HEK293T (cell line): ENCODE results near the gene RNF213.

Experiments
- CTCF ChIA-PET: fragments of 350-600 bp; formaldehyde crosslinking; extraction: SDS; loops from one replicate; lab custom pipeline; 2021; ENCODE audit warnings: antibody characterized with exemption, inconsistent platforms; lab: Yijun Ruan, JAX
- POLR2A ChIA-PET: fragments of 350-600 bp; formaldehyde crosslinking; extraction: SDS; loops from one replicate; lab custom pipeline; 2020; ENCODE audit warnings: antibody characterized with exemption, inconsistent platforms; lab: Yijun Ruan, JAX
- DNase-seq: peaks from one replicate; pipeline ENCODE4 v3.0.0; 2012; ENCODE audit warnings: mixed read lengths; ENCODE audit errors: extremely low spot score
- ARNT ChIP-seq: fragments of 450-650 bp; IDR thresholded peaks from 2 replicates; pipeline ENCODE4 v1.6.1; 2017; ENCODE audit warnings: mild to moderate bottlenecking
- BHLHE40 ChIP-seq: fragments of 450-650 bp; IDR thresholded peaks from 2 replicates; pipeline ENCODE4 v1.6.1; 2016; ENCODE audit warnings: mild to moderate bottlenecking, moderate library complexity, borderline replicate concordance
- CTBP1 ChIP-seq: fragments of 450-650 bp; IDR thresholded peaks from 2 replicates; pipeline ENCODE4 v1.6.1; 2016; ENCODE audit warnings: borderline replicate concordance
- ELF4 ChIP-seq: fragments of 450-650 bp; IDR thresholded peaks from 2 replicates; pipeline ENCODE4 v1.6.1; 2017; ENCODE audit warnings: antibody characterized with exemption
- FOXA1 ChIP-seq: fragments of 450-650 bp; IDR thresholded peaks from 2 replicates; pipeline ENCODE4 v1.6.1; 2016; ENCODE audit warnings: mild to moderate bottlenecking
- FOXK2 ChIP-seq: fragments of 450-650 bp; IDR thresholded peaks from 2 replicates; pipeline ENCODE4 v1.6.1; 2016; ENCODE audit warnings: mild to moderate bottlenecking
- FOXM1 ChIP-seq: fragments of 450-650 bp; IDR thresholded peaks from 2 replicates; pipeline ENCODE4 v1.6.1; 2017; ENCODE audit warnings: mild to moderate bottlenecking, borderline replicate concordance
- HDGF ChIP-seq: fragments of 450-650 bp; IDR thresholded peaks from 2 replicates; pipeline ENCODE4 v1.6.1; 2017; ENCODE audit warnings: antibody characterized with exemption, borderline replicate concordance
- L3MBTL2 ChIP-seq: fragments of 450-650 bp; conservative IDR thresholded peaks from 2 replicates; pipeline ENCODE4 v1.6.1; 2016; ENCODE audit warnings: mild to moderate bottlenecking
- LEF1 ChIP-seq: fragments of 450-650 bp; IDR thresholded peaks from 2 replicates; pipeline ENCODE4 v1.6.1; 2017; ENCODE audit warnings: mild to moderate bottlenecking, borderline replicate concordance
- NFRKB ChIP-seq: fragments of 450-650 bp; IDR thresholded peaks from 2 replicates; pipeline ENCODE4 v1.6.1; 2016; ENCODE audit warnings: mild to moderate bottlenecking, moderate library complexity
- PKNOX1 ChIP-seq: fragments of 450-650 bp; IDR thresholded peaks from 2 replicates; pipeline ENCODE4 v1.6.1; 2016
- SP1 ChIP-seq: fragments of 450-650 bp; IDR thresholded peaks from 2 replicates; pipeline ENCODE4 v1.6.1; 2017
- SUZ12 ChIP-seq: fragments of 450-650 bp; IDR thresholded peaks from 2 replicates; pipeline ENCODE4 v1.6.1; 2016; ENCODE audit warnings: mild to moderate bottlenecking
- TARDBP ChIP-seq: fragments of 450-650 bp; IDR thresholded peaks from 2 replicates; pipeline ENCODE4 v1.6.1; 2016
- ZNF384 ChIP-seq: fragments of 450-650 bp; IDR thresholded peaks from 2 replicates; pipeline ENCODE4 v1.6.1; 2016

RNF213 gene

GRCh38 chr17:80413771-80414507 is 153.3 kb downstream of the RNF213 start:
- ChIA-PET POLR2A (interaction anchor here (2.5 kb wide), 1 partner anchor 41 kb away, joined by 9 read pairs; no protein-coding TSS in a partner anchor), CTCF (interaction anchor here (0.6 kb wide), 1 partner anchor 11 kb away, joined by 3 read pairs; no protein-coding TSS in a partner anchor)
- DNase-seq, result no peak
- TF ChIP-seq FOXK2, result no peak
- TF ChIP-seq PKNOX1, result no peak
- TF ChIP-seq NFRKB, result no peak
- TF ChIP-seq ARNT, result no peak
- TF ChIP-seq L3MBTL2, result no peak
- no peak for TF ChIP-seq HDGF
- no peak for TF ChIP-seq LEF1

GRCh38 chr17:80414508-80414802 is 153.8 kb downstream of the RNF213 start:
- TF ChIP-seq SP1 (no peak), PKNOX1 (no peak), L3MBTL2 (peak; percentile 12), ELF4 (no peak)
- CTCF ChIA-PET, result interaction anchor here (0.6 kb wide), 1 partner anchor 10 kb away, joined by 3 read pairs; no protein-coding TSS in a partner anchor
- DNase-seq, result peak; percentile 8
- POLR2A ChIA-PET, result interaction anchor here (2.5 kb wide), 1 partner anchor 40 kb away, joined by 9 read pairs; no protein-coding TSS in a partner anchor

- POLR2A ChIA-PET, result interaction anchor here (1.6 kb wide), 1 partner anchor 40 kb away, joined by 6 read pairs; no protein-coding TSS in a partner anchor
- 0 out of 2 replicates have a peak, but pooled peaks have one; percentile 12 for TF ChIP-seq HDGF
- TF ChIP-seq FOXK2, result no peak
- TF ChIP-seq BHLHE40, result no peak
- peak; percentile 57 for TF ChIP-seq L3MBTL2
- TF ChIP-seq TARDBP, result peak; percentile 22; the same call in 1 of the 2 replicates
- CTCF ChIA-PET, result interaction anchor here (0.6 kb wide), 1 partner anchor 10 kb away, joined by 3 read pairs; no protein-coding TSS in a partner anchor
- peak; percentile 99 for DNase-seq
Measured at GRCh38 chr17:80414803-80415625, 154.4 kb downstream of the RNF213 start, which contains the start of gene ENDOV. ENDOV (plus strand) TSS chr17:80415167; CDS start chr17:80415195, 28 bp downstream.

- no peak for DNase-seq
- TF ChIP-seq L3MBTL2 (0 out of 2 replicates have a peak, but pooled peaks have one; percentile 69), PKNOX1 (no peak), LEF1 (no peak), SUZ12 (no peak), ARNT (no peak)
- ChIA-PET POLR2A (interaction anchor here (0.6 to 1.6 kb wide), 2 partner anchors 19 to 39 kb away, joined by 3 to 6 read pairs; no protein-coding TSS in a partner anchor), CTCF (no interaction called here)
Measured at GRCh38 chr17:80415626-80416137, 155.0 kb downstream of the RNF213 start.

- TF ChIP-seq SUZ12 (no peak), ELF4 (no peak), NFRKB (no peak), HDGF (no peak), TARDBP (no peak), L3MBTL2 (no peak), BHLHE40 (no peak), SP1 (no peak), ZNF384 (no peak), FOXM1 (no peak), LEF1 (no peak), FOXA1 (no peak), PKNOX1 (no peak), ARNT (no peak), FOXK2 (no peak), CTBP1 (no peak)
- DNase-seq, result no peak
- POLR2A ChIA-PET, result interaction anchor here (0.6 to 1.6 kb wide), 2 partner anchors 20 to 39 kb away, joined by 3 to 6 read pairs; no protein-coding TSS in a partner anchor
- CTCF ChIA-PET, result no interaction called here
Measured at GRCh38 chr17:80416260-80416939, 155.7 kb downstream of the RNF213 start.
